OCI-M2 (cell line): Measurements from ENCODE around the gene ADARB2.

Source experiments
- DNase-seq: peaks from one replicate; lab custom pipeline; 2025; ENCODE audit not compliant: unreplicated experiment; lab: John Stamatoyannopoulos, UW

The ADARB2 gene

GRCh38 chr10:1736144-1736971 is 967 bp downstream of the ADARB2 start:
- DNase-seq = no peak

DNA sequence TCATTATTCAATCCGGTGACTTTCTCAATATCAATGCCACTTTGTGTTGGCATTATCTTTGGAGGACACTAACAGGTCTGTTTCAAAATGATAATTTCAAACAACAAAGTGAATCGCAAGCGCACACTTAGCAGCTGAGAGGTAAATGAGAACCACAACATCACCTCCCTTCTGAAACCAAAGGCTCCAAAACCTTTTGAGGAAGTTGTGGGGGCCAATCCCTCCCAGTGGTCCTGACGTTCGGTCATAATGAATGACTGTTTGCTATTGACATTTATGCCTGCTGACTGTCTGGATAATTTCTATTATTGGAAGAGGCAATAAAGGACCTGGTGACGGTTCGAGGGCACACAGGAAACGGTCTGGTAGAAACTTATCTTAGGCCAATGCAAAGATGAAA is 1.8 kb downstream of the ADARB2 start:
- DNase-seq = no peak

GRCh38 chr10:1734288-1734687 is 3.0 kb downstream of the ADARB2 start:
- DNase-seq = no peak

DNA sequence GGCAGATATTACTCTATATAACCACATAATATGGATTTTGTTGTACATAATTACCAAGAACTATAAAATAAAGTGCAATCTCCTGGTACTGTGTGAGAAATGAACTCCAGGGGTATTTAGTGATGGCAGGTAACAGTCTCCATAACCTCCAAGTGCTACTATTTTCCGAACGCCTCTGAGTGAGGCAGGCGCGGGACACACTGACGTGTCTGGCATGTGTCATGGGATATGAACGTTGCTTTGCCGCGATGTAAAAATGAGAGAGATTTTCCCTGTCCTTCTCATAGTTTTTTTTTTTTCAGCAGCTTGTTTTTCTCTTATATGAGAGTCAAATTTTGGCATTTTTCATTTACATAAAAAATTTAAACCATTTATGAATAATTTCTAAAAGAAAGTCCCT is 3.6 kb downstream of the ADARB2 start:
- no peak for DNase-seq

DNA sequence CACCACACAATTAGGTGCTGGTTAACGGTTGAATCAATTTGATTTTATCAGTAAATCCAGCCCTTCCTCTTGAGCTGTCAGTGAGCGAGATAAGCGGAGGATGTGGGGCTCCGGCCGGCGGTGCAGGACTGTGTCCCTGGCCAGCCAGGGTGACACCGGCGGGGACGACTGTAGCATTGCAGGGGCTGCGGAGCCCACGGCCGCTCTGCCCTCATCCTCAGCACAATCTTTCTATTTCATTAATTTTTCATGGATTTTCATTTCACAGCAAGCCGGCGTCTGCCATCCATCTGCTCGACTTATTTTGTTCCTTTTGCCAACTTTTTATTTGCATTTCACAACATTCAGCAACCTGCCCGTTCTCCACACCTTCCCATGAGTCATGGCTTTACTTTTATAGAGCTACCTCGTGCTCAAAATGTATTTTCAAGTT is 4.7 kb downstream of the ADARB2 start:
- no peak for DNase-seq

DNA sequence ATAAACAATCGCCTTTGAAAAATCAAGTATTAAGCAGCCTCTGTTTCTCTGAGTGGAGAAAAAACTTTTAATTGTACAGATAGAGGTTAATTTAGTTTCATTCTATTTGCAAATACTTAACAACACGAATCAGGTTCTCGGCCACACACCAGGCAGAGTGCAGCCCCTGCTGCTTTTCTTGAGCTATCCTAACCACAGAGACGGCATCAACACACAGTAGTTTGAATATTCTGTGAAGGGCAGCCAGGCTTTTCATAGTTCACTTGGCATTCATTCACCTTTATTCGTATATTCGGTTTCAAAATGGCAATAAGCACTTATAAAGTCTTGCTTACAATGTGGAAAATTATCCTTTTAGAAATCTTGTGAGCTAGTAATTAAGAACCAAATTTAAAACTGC is 5.7 kb downstream of the ADARB2 start:
- no peak for DNase-seq

GRCh38 chr10:1729751-1730150 is 7.6 kb downstream of the ADARB2 start:
- DNase-seq = no peak

- DNase-seq = no peak
These were observed 10.5 kb downstream of the ADARB2 start for GRCh38 chr10:1726861-1727260.

DNA sequence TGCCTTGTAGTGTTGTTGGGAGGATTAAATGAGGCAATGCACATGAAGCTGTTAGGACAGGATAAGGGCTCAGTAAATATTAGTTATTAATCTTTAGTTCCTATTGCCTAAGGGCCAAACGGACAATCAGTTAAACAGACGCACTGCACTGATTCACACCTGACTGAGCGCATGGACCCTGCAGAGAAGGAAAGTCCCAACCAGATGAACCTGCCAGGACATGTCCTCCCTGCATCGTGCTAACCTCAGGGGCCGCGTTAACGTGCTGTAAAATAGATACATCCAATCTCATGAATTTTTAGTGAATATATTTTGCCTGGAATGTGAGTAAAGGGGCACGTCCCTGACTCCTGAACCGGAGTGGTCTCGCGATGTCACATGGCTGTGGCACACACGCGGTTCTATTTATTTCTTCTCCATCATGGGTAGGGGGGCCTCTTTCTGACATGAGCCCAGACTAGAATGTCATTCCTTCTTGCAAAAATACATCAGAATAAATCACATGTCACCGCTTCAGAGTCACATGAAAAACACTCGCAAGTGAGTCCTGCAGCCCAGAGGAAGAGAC is 12.3 kb downstream of the ADARB2 start:
- DNase-seq = no peak

- no peak for DNase-seq
These were observed 20.5 kb downstream of the ADARB2 start for GRCh38 chr10:1716839-1717238.

GRCh38 chr10:1715821-1716220 is 21.5 kb downstream of the ADARB2 start:
- DNase-seq = no peak

DNA sequence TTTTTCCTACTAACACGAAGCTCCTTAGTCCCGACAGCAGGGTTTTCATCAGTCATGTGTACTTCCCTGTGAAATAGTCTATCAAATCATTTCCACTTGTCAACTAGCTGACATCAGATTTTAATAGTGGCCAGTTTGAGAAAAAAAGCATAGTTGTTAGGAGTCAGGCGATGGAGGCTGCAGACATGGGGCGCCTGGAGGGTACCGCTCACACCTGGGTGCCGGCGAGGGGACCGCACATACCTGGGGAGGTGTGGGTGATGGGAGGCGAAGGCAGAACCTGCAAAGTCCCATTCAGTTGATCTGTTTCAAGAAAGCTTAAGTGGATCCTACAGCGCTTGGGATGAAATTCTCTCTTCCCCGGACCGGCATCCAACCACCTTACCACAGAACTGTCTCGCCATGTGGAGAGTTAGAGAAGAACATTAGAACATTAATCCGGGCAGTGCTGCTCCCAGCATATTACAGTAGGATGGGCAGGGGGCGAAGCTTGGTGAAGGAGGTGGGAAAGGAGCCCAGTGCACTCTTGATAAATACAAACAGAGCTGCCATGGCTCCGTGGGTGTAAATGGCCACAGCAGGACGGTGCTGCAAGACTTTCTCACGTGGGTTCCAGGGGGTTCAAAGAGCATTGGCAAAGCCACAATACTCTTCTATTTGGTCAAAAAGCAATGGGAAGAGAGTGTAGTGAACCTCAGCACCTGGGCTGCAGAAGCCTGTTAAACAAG is 24.2 kb downstream of the ADARB2 start:
- DNase-seq = no peak

DNA sequence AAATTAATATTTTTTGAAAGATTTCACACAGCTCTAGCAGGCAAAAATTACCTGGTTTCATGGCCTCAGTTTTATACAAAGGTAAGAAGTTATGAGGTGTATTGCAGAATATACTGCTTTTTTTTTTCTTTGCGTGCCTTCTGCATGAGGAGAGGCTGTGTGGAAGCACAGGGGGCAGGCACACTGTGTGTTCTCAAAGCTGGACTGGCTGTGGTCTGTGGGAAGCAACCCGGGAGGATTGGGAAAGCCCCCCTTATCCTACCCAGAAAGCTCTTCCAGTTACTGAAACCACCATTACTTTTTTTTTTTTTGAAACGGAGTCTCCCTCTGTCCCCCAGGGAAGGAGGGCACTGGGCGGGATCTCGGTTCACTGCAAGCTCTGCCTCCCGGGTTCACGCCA is 25.0 kb downstream of the ADARB2 start:
- DNase-seq = no peak

DNA sequence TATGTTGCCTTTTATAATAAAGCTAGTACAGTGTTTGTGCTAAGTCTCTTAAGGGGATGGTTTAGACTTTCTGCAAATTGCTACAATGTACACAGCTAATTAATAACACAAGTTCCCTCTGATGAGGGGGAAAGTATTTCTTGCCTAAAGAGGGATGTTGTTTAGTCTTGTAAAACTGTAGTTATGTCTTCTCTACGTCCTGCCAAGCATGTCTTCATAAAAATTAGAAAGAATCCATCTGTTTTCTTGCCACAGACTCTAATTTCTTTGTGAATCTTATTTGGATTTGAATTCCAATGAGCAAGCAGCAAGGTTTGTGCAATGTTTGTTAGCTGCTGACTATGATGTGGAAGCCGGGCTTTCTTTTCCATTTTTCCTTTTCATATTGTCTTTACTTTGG is 28.2 kb downstream of the ADARB2 start:
- no peak for DNase-seq

GRCh38 chr10:1708746-1709145 is 28.6 kb downstream of the ADARB2 start:
- no peak for DNase-seq

GRCh38 chr10:1706711-1707110 is 30.6 kb downstream of the ADARB2 start:
- no peak for DNase-seq

DNA sequence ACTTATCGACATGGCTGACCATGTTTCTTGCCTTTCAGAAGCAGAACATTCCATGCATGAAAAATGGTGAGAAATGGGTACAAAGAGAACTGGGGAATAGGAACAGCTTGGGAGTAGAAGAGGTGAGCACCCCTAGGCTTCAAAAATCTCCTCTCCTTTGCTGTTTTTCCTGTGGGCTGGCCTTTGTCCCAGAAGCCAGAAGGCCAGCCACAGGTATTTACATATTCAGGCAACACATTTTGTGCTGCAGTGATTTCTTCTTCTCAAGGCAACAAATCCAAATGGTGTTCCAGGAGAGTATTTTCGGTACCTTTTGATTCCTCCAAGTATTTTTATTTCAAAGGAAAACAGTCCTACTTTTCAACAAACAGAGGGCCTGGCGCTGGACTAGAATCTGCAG is 31.1 kb downstream of the ADARB2 start:
- no peak for DNase-seq

DNA sequence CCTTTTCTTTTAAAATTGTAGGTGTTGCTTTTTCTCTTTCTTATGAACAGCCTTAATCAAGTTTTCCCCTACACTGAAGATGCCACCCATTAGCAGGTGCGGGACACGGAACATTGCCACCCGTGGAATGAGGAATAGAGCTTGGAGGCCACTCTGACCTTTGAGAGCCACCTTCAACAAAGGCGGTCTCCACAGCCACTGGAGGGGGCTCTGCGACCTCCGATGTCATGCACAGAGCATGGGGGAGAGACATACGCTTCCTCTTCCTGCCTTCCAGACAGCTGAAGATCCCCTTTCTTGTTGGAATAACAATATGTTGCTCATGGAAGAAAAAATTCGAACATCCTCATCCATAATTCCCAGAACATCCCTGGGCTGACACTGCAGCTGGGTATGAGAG is 39.1 kb downstream of the ADARB2 start:
- DNase-seq = no peak

DNA sequence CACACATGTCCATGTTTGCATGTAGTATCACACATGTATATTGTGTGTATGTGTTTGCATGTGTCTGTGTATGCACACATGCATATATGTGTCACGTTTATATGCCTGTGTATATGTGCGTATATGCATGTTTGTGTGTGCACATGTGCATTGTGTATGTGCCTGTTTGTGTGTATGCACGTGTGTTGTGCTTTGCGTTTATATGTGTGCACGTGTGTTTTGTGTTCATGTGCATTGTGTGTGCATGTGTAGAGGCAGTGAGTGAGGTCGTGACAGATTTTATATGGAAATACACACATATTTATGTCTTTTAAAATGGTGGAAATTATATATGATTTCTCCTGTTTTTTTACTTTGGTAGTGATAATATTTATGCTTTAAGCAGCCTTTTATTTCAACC is 41.2 kb downstream of the ADARB2 start:
- DNase-seq = no peak

DNA sequence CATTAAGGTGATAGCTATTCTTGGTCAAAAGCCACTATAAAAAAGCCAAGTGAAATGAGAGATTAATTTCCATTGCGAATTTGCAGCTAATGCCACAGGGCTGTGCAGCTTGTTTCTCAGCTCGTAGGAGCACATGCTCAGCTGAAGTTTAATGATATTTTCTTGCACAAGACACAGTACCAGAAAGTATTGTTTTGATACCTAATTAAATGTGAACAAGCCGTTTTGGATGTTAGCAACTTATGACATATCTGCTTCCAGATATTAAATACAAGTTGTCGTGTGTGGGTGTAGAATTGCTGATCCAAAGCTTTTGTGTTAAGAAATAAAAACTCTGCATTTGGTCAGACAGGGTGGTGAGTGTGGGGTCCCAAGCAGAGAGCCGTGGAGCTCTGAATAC is 47.2 kb downstream of the ADARB2 start:
- DNase-seq = no peak

DNA sequence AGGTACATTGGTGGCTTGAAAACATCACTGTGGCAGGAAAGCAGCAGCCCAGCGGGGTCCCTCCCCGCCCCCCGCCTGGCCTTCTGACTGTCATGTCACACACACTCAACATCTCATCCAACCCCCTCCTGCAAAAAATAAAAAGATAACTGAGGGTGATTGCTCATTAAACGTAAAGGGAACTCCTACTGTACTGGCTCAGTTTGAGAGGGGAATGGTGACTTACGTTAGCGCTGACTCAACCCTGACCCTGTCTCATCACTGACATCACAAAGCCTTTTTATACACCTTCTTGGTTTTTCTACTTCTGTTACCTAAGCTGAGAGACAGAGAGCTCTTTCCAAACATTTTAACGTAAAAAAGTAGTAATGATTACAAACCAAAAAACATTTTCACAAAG is 48.8 kb downstream of the ADARB2 start:
- DNase-seq = no peak

GRCh38 chr10:1687623-1688150 is 49.6 kb downstream of the ADARB2 start:
- no peak for DNase-seq
